ENCODE data around the gene ERC1. TPM values are rescaled to one million over a fixed set of nuclear protein-coding genes. Genes with fewer than 3 reads are reported as not detected.

Gene ERC1
- total RNA-seq, 4 donors from 2014 or later = 58.0 to 83.2 (median 73.5) TPM

- no peaks in the 10 kb centered on the region for H3K36me3 ChIP-seq
These were observed 443.4 kb downstream of the ERC1 start for GRCh38 chr12:1434296-1434955.

GRCh38 chr12:1435044-1435443, 444.0 kb downstream of the ERC1 start:
- TF ChIP-seq POLR2A (IDR thresholded peaks at IDR 0.05) = no peak
- TF ChIP-seq EP300 (IDR thresholded peaks at IDR 0.05) = no peak
- no peak for TF ChIP-seq CTCF (IDR thresholded peaks at IDR 0.05)
- Histone ChIP-seq H3K9me3 (no peaks in the 10 kb centered on the region), H3K4me3 (no peak overlapping the region), H3K36me3 (no peaks in the 10 kb centered on the region), H3K4me1 (peaks cover 0 to 16% (median 3%) of the 10 kb centered on the region in 4 donors), H3K27ac (no peak overlapping the region), H3K27me3 (no peaks in the 10 kb centered on the region)
- DNase-seq (ENCODE audit: low spot score in 2 of 2) = no peak
- WGBS, 2 donors = 54 to 57% methylated on average over 3 of the region's 3 CpGs

More at GRCh38 chr12:1434296-1434955, 443.4 kb downstream of the ERC1 start:
- Histone ChIP-seq H3K4me1 (peaks cover 0 to 20% (median 3%) of the 10 kb centered on the region in 4 donors), H3K27me3 (no peaks in the 10 kb centered on the region), H3K9me3 (no peaks in the 10 kb centered on the region), H3K27ac (no peak overlapping the region), H3K4me3 (no peak overlapping the region)
- DNase-seq (ENCODE audit: low spot score in 2 of 2) = no peak
- 83 to 87% methylated on average over 14 of the region's 14 CpGs for WGBS, 2 donors
- no peak for TF ChIP-seq EP300 (IDR thresholded peaks at IDR 0.05)
- no peak for TF ChIP-seq CTCF (IDR thresholded peaks at IDR 0.05)
- no peak for TF ChIP-seq POLR2A (IDR thresholded peaks at IDR 0.05)

- TF ChIP-seq POLR2A (IDR thresholded peaks at IDR 0.05) = no peak
- TF ChIP-seq CTCF (IDR thresholded peaks at IDR 0.05) = no peak
- 43 to 49% methylated on average over 3 of the region's 3 CpGs for WGBS, 2 donors
- H3K27ac ChIP-seq = no peak overlapping the region
- H3K36me3 ChIP-seq = no peaks in the 10 kb centered on the region
- H3K4me1 ChIP-seq = peaks cover 0 to 16% (median 3%) of the 10 kb centered on the region in 4 donors
- no peaks in the 10 kb centered on the region for H3K27me3 ChIP-seq
- no peak overlapping the region for H3K4me3 ChIP-seq
- no peak for DNase-seq (ENCODE audit: low spot score in 2 of 2)
- H3K9me3 ChIP-seq = no peaks in the 10 kb centered on the region
These were observed 444.4 kb downstream of the ERC1 start for GRCh38 chr12:1435456-1435855.

- H3K27me3 ChIP-seq = no peaks in the 10 kb centered on the region
- H3K4me3 ChIP-seq = no peak overlapping the region
- 83 to 89% methylated on average over 6 of the region's 6 CpGs for WGBS, 2 donors
- no peak for TF ChIP-seq EP300 (IDR thresholded peaks at IDR 0.05)
- no peak for TF ChIP-seq POLR2A (IDR thresholded peaks at IDR 0.05)
- TF ChIP-seq CTCF (IDR thresholded peaks at IDR 0.05) = no peak
- H3K36me3 ChIP-seq = no peaks in the 10 kb centered on the region
- DNase-seq (ENCODE audit: low spot score in 2 of 2) = no peak
- H3K27ac ChIP-seq = no peak overlapping the region
- peaks cover 0 to 16% (median 3%) of the 10 kb centered on the region in 4 donors for H3K4me1 ChIP-seq
- no peaks in the 10 kb centered on the region for H3K9me3 ChIP-seq
These were observed 445.0 kb downstream of the ERC1 start for GRCh38 chr12:1436015-1436414.

- Histone ChIP-seq H3K9me3 (no peaks in the 10 kb centered on the region), H3K36me3 (no peaks in the 10 kb centered on the region), H3K27me3 (no peaks in the 10 kb centered on the region), H3K27ac (no peak overlapping the region), H3K4me1 (peaks cover 0 to 16% (median 3%) of the 10 kb centered on the region in 4 donors), H3K4me3 (no peak overlapping the region)
- DNase-seq (ENCODE audit: low spot score in 2 of 2) = no peak
- 60 to 64% methylated on average over 3 of the region's 3 CpGs for WGBS, 2 donors
- TF ChIP-seq EP300 (IDR thresholded peaks at IDR 0.05) (no peak), POLR2A (IDR thresholded peaks at IDR 0.05) (no peak), CTCF (IDR thresholded peaks at IDR 0.05) (no peak)
These were observed 446.0 kb downstream of the ERC1 start for GRCh38 chr12:1436981-1437380.

Data from tibial nerve (tissue), 4 donors.